Esophagus muscularis mucosa (tissue), 4 donors: ENCODE results near the gene PLPP1.

Source experiments
- CTCF ChIP-seq, 3 experiments: fragments of 200-600 bp in 2 of 3; fragments of 450-650 bp in 1 of 3; sonication (generic) in 2 of 3; IDR thresholded peaks; one replicate each; pipeline ENCODE4 v1.5.1; 2017 to 2019; ENCODE audit warnings: antibody characterized with exemption in 3 of 3, mild to moderate bottlenecking in 2 of 3, moderate library complexity in 1 of 3
- EP300 ChIP-seq: sonication (generic); formaldehyde crosslinking; IDR thresholded peaks from one replicate; pipeline ENCODE4 v1.6.1; 2017; ENCODE audit warnings: antibody characterized with exemption
- POLR2A ChIP-seq: fragments of 450-650 bp; IDR thresholded peaks from one replicate; pipeline ENCODE4 v1.6.1; 2017; ENCODE audit warnings: antibody characterized with exemption, moderate library complexity, mild to moderate bottlenecking, low read depth
- POLR2AphosphoS5 ChIP-seq, 2 donors: sonication (generic); formaldehyde crosslinking; IDR thresholded peaks; one replicate each; pipeline ENCODE4 v1.6.1; 2017; ENCODE audit warnings: antibody characterized with exemption in 2 of 2

- TF ChIP-seq CTCF (IDR thresholded peaks at IDR 0.05) (no peak), POLR2A (no peak), EP300 (no peak), POLR2AphosphoS5 (IDR thresholded peaks at IDR 0.05) (no peak)
Measured at GRCh38 chr5:55582256-55582655, 47.5 kb upstream of the PLPP1 start.
